Inferior parietal cortex (tissue), 1 donor: ENCODE results near the gene CACNG7.

Experiments used
- DNase-seq: peaks from one replicate; pipeline ENCODE4 v3.0.0-alpha.2; 2016; ENCODE audit errors: extremely low spot score

Gene CACNG7

DNA sequence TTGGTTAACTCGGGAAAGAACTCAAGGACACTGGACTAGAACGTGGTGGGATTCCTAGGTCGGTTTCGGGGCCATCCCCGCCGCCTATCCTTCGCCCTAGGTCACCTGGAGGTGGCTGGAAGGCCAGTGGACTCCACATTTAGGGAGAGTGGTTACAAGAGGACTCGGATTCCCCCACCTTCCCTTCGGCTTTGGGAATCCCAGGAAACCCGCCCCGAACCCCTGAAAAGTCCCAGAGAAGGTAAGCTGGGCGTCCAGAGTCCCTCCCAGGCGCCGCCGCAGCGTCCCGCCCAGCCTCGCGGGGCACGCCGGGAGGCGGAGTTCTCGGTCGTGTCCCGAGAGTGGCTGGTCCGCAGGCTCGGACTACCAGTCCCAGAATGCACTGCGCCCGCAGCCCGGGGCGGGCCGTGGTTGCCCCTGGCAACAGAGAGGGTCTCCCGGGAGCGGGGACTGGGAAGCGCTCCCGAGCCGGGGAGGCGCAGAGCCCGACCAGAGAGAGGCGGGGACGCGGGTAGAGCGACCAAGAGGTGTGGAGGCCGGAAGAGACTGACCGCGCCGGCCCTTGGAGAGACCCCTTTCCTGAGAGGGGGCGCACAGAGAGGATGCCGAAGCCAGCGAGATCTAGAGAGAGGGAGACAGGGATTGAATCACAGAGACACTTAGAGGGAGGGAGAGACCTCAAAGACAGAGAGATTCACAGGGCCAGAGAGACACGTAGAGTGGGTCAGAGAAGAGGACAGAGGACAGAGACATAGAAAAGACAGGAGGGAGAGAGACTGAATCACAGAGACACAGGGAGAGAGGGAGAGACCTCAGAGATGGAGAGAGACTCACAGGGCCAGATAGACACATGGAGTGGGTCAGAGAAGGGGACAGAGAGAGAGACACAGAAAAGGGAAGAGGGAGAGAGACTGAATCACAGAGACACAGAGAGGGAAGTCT, 29.7 kb upstream of the CACNG7 start:
- DNase-seq, result peak; percentile 92

DNA sequence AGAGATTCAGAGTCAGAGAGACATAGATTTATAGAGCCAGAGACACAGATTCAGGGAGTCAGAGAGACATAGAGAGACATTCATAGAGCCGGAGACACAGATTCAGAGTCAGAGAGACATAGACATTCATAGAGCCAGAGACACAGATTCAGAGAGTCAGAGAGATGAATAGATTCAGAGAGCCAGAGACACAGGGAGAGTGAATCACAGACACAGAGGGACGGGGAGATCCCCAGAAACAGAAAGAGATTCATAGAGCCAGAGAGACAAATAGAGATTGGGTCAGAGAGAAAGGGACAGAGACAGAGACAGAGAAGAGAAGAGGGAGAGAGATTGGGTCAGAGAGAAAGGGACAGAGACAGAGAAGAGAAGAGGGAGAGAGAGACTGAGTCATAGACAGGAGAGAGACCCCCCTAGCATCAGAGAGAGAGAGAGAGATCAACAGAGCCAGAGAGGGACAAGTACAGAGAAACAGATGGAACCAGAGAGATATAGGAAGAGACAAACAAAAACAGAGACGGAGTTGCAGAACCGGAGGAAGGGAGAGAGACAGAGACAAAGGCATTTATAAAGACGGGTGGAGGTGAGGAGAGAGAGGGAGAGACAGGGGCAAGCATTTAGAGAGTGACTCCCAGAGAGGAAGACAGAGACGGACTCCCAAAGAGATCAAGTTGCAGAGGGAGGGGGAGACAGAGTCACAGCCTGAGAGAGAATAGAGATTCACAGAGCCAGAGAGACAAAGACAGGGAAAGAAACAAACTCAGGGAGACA, 28.2 kb upstream of the CACNG7 start:
- no peak for DNase-seq

DNA sequence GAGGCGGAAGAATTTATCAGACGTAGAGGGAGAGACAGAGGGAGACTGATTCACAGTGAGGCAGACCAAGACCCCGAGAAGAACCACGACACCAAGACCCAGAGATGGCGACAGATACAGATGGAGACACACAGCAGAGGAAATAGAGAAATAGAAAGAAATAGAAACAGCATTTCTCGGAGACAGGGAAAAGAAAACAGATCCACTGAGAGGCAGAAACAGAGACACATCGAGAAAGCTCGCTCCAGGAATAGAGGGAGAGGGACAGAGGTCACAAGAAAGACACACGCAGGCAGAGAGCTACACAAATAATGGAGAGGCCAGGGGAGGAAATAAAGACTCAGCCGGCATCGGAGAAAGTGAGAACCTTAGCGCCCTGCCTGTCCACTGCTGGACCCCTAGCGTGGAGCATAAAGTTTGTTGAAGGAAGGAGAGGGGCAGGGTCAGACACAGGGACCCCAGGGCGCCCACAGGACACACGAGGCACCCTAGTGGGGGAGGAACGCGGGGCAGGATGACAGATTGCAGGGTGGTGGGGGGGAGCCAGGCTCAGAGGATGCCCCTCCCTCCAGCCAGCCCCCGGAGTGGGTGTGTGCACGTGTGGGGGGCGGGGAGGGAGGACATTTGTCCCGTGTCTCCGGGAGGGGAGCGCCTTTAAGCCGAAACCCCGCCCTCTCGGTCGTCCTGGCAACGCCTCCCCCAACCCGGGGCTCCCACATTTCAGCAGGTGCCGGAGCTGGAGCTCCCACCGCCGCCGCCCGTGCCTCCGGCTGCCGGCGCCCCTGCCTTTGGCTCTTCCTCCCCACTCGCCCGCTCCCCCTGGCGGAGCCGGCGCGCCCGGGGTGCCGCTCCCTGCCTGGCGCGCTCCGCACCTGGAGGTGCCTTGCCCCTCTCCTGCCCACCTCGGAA, 27.3 kb upstream of the CACNG7 start, which contains the start of gene PRKCG:
Gene PRKCG, plus strand, starts transcription at position 716 of the 909 bp plus-strand sequence. CDS start 298 bp downstream, outside the sequence.
- DNase-seq, result no peak

DNA sequence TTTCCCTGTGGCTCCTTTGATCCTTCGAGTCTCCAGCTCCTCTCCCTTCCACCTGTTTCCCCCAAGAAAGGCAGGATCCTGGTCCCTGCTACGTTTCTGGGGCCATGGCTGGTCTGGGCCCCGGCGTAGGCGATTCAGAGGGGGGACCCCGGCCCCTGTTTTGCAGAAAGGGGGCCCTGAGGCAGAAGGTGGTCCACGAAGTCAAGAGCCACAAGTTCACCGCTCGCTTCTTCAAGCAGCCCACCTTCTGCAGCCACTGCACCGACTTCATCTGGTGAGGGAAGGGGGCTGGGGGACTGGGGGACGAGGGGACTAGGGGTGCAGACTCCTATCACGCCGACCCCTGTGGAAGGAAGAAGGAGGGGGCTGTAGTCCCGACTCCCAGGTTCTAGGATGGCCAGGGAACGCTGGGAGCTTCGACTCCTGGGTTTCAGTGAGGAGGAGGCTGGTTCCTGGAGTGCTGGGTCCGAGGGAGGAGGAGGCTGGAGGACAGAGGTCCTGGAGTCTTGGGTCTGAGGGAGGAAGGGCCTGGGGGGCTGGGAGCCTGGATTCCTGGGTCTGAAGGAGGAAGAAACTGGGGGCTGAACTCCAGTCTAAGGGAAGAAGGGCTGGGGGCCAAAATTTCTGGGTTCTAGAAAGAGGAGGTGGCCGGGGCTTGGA, 26.6 kb upstream of the CACNG7 start:
- no peak for DNase-seq

DNA sequence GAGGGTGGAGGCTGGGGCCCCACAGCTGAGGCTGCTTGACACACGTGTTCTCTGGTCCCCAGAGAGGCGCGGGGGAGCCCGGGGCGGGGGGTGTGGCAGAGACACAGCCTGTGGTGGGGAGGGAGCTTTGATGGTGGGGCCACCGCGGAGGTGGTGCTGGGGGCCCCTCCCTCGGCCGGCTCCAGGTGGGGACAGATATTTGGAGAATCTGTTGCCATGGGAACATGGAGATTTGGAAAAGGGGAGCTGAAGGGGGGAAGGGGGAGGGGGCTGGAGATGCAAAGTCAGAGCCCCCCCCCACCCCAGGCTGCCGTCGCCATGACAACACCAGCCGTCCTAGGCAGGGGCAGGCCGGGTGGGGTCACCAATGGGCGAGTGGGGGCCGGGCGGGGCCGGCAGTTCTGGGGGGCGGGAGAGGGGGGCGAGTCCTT, 25.8 kb upstream of the CACNG7 start:
- DNase-seq, result no peak

DNA sequence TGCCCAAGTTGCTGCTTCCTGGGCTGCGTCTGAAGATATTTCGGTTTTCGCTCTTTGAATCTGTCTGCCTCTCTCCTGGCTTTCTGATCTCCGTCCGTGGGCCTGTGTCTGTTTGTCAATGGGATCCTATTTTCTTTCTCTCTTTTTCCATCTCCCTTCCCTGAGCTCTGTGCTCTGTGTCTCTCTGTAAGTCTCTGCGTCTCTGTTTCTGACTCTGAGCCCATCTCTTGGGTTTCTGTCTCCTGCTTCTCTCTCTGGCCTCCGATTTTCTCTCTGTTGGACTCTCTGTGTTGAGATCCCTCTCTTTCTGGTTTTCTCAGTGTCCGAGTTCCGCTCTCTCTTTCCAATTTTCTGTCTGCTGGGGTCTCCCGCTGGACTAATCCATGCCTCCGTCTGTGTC, 25.3 kb upstream of the CACNG7 start:
- DNase-seq, result no peak

DNA sequence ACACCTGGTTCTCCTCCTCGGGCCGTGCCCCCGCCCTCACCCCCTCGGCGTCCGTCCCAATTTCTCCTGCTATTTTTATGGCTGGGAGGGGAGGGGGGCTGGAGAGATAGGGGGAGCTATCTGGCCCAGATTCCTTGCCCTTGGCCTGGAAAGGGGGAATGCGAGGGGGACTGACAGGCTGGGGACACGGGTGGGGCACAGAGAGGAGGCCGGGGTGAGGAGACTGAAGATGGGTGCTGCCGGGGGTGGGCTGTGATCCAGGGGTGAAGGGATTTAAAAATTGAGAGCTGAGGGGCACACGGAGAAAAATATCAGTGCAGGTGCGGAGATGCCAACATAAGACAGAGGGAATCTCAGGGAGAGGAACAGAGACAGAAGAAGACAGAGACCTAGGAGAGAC, 24.8 kb upstream of the CACNG7 start:
- DNase-seq, result no peak

DNA sequence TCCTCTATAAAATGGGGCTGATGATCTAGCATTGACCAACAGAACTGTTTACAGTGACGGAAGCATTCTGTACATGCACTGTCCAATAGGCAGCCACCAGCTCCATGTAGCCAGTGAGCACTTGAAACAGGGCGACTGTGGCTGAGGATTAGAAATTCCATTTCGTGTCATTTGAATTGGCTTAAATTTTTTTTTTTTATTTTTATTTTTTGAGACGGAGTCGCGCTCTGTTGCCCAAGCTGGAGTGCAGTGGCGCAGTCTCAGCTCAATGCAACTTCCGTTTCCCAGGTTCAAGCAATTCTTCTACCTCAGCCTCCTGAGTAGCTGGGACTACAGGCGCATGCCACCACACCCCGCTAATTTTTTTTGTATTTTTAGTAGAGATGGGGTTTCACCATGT, 24.0 kb upstream of the CACNG7 start:
- no peak for DNase-seq

DNA sequence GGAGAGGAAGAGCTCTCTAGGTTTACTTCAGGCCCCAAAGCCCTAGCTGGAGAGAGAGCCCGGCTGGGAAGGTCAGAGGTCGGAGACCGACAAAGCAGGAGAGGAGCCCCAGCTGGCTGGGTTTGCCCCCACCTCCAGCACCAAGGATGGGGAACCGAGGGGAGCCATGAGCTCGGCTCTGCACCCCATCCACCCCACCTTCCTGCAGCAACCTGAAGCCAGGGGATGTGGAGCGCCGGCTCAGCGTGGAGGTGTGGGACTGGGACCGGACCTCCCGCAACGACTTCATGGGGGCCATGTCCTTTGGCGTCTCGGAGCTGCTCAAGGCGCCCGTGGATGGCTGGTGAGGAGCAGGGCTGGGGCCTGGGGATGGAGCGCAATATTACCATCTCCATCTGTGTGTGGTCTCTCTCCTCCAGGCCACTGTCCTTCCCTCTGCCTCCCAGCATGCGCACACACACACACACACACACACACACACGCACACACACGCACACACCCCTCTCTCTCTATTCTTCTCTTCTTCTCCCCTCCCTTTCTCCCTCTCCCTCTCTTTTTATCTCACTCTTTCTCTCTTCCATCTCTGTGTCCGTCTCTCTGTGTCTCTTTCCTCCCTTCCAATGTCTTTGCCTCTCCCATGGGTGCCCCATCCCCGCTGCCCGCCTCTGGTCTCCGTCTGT, 16.6 kb upstream of the CACNG7 start:
- DNase-seq, result no peak

DNA sequence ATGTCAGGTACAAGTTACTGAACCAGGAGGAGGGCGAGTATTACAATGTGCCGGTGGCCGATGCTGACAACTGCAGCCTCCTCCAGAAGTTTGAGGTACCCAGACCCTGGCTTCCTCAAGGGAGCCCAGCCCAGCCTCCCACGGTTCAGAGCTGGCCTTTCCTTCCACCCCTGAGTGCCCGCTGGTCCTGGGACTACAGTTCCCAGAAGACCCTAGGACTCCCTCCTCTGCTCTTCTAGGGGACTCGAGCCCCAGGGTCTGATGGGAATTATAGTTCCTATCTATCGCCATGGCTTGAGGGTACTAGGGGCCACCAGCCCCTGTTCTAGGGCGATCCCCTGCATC, 16.1 kb upstream of the CACNG7 start:
- DNase-seq, result no peak

DNA sequence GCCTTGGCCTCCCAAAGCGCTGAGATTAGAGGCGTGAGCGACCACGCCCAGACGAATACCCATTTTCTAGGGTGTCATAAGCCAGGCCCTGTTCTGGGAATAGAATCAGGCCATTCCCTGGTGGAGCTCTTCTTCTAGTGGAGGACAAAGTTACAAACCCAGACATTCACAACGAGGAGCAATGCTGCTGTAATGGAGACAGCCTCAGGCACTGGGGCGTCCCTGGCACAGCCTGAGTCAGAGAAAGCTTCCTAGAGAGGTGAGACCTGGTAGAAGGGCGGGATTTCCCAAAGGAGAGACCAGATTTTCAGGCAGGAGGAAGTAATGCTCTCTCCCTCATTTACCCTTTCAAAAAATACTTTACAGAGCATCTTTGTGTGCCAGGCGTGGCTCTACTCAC, 14.4 kb upstream of the CACNG7 start:
- DNase-seq, result no peak

DNA sequence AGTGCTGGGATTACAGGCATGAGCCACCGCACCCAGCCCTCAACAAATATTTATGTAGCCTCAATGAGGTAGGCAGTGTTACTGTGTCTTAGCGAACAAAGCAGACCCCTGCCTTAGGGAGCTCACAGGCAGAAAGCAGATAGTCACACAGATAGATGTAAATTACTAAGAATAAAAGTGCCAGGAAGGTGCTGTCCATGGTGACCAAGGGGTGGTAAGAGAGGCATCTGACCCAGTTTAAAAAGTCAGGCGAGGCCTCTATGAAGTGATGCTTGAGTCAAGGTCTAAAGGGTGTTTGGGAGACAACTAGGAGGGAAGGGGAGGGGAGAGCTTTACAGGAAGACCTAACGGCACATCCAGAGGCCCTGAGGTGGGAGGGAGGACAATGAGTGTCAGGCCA, 12.4 kb upstream of the CACNG7 start:
- DNase-seq, result no peak

DNA sequence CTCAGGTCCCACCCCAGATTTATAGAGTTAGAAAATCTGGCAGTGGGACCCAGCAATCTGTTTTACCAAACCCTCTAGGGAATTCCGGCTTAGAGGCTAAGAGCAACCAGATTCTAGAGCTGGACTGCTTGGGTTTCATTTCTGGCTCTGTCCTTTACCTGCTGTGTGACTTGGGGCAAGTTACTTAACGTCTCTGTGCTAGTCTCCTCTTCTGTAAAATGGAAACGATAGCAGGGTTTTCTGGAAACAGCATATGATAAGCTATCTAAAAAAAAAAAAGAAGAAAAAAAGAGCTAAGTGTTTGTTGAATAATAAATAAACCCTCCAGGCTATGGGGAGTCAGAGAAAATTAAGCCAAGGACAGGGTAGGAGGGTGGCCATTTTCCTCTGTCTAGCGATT, 11.6 kb upstream of the CACNG7 start:
- DNase-seq, result no peak

DNA sequence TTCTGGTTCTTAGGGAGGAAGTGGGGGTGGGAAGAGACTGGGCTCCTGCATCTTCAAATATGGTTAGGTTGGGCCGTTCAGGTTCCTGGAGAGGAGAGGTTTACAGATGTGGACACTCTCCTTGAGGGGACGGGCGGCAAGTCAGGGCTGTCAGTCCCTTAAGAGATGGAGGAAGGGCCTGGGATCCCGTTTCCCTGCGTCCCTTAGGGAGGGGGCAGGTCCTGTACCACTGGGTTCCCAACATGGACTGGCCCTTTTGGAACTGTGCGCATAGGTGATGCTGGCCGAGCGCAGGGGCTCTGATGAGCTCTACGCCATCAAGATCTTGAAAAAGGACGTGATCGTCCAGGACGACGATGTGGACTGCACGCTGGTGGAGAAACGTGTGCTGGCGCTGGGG, 10.9 kb upstream of the CACNG7 start:
- DNase-seq, result no peak

DNA sequence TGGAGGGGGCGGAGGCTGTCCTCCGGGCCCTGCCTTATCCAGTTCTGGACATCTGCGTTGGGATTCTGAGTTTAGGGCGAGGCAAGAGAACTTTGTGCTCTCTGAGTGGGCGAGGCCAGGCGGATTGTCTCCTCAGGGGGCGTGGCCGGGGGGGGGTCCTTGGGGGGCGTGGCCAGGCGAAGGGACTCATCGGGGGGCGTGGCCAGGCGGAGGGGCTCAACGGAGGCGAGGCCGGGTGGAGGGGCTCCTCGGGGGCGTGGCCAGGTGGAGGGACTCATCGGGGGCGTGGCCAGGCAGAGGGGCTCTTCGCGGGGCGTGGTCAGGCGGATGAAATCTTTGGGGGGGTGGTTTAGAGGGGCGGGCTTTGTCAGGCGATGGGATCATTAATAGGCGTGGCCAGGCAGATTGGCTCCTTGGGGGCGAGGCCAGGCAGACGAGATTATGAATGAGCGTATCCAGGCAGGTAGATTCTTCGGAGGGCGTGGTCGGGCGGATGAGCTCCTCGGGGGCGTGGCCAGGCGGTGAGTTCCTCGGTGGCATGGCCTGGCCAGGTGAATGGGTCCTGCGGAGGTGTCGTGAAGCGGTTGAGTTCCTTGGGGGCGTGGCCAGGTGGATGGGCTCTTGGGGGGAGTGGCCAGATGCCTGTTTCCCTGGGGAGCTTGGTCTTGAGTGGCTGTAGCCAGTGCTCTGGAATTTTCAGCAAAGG, 10.3 kb upstream of the CACNG7 start:
- no peak for DNase-seq

DNA sequence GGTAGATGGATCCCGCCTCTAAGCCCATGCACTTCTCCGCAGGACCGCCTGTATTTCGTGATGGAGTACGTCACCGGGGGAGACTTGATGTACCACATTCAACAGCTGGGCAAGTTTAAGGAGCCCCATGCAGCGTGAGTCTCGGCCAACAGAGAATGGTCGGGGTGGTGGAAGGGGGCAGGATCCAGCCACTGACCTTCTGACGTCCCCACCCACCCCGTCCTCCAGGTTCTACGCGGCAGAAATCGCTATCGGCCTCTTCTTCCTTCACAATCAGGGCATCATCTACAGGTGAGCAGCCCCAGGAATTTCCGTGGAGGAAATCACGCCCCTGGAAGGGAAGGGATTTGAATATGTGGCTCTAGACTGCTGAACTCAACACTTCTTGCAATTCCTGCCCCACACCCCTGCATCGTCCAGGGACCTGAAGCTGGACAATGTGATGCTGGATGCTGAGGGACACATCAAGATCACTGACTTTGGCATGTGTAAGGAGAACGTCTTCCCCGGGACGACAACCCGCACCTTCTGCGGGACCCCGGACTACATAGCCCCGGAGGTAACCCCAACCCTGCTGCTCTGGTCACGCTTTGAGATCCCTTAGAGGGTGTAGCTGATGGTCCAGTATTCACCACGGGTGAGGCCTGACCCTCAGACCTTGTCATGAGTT, 8.8 kb upstream of the CACNG7 start:
- no peak for DNase-seq

DNA sequence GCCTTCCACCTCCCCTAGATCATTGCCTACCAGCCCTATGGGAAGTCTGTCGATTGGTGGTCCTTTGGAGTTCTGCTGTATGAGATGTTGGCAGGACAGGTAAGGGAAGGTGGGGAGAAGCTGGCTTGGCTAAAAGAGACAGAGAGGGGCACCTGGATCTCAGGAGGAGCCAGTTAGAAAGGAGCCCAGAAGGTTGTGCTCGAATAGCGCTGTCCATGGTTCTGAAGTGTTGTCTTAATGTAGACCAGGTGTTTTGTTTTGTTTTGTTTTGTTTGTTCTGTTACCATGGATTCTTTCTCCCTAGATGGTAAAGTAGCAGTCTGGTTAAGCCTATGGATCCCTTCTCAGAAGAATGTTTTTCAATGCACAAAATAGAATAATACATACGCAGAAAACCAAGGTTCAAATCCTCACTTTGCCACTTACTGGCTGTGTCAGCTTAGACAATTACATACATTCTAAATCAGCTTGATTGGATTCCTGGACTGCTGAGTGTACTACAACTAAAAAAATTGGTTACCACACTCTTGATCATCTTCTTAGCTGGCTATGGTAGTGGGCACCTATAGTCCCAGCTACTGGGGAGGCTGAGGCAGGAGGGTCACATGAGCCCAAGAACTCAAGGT, 5.9 kb upstream of the CACNG7 start:
- no peak for DNase-seq

DNA sequence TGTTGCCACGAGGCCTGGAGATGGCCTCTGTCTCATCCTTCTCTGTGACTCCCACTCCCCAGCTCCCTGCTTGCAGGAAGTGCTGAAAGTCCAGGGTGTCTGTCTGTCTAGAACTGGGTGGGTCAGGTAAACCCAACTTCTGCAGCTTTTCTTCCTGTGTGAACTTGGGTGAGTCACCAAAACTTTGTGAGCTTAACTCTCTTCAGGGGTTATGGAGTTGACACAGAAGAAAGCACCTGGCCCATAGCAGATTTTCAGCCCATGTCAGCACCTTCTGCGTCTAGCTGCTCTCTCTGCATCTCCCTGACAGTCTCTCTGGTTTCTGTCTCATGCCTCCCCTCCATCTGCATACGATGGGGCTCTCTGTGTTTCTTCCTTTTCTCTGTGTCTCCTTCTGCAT, 4.2 kb upstream of the CACNG7 start:
- DNase-seq, result no peak

DNA sequence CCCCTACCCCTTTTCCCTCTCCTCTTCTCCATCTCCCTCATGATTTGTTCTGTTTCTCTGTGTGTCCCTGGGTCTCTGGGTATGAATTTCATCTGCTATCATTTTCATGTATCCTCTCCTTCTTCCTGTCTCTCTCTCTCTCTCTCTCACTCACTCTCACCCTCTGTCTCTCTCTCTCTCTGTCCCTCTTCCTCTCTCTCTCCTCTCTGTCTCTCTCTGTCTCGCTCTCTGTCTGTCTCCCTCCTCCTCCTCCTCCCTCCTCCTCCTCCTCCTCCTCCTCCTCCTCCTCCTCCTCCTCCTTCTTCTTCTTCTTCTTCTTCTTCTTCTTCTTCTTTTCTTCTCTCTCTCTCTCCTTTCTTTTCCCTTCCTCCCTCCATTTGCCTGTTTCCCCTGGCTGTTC, 3.3 kb upstream of the CACNG7 start:
- DNase-seq, result no peak
